Prostate gland (tissue), 2 donors: ENCODE measurements around the gene QRFP. TPM values are rescaled to one million over a fixed set of nuclear protein-coding genes. Genes with fewer than 3 reads are reported as not detected.
"Not testable (repeated sequence)": the region's sequence is repeated elsewhere in the genome, so short reads cannot be mapped to it uniquely, and the experiment has no call there.

Experiments used
- DNase-seq: peaks from one replicate; pipeline ENCODE4 v3.0.0-alpha.2; 2019; ENCODE audit warnings: low spot score
- H3K27ac ChIP-seq, 2 donors: fragments of 200-600 bp; sonication (generic); 2 replicates each; pipeline ENCODE4 v1.5.1; 2017 to 2019
- H3K27me3 ChIP-seq: fragments of 200-600 bp; sonication (generic); replicated peaks from 2 replicates; pipeline ENCODE4 v1.5.1; 2019; ENCODE audit not compliant: insufficient read depth
- H3K36me3 ChIP-seq, 2 donors: fragments of 200-600 bp; sonication (generic); 1 replicate in 1 of 2; 2 replicates in 1 of 2; pipeline versions ENCODE4 v1.5.1 to v1.8.1; 2017 to 2019
- H3K4me1 ChIP-seq: fragments of 200-600 bp; sonication (generic); replicated peaks from 2 replicates; pipeline ENCODE4 v1.5.1; 2019
- H3K4me3 ChIP-seq, 2 donors: fragments of 200-600 bp; sonication (generic); 2 replicates each; pipeline ENCODE4 v1.5.1; 2017 to 2019
- H3K9me3 ChIP-seq: fragments of 200-600 bp; sonication (generic); 2 replicates; pipeline ENCODE4 v1.5.1; 2017
- POLR2A ChIP-seq: fragments of 450-650 bp; IDR thresholded peaks from one replicate; pipeline ENCODE4 v1.6.1; 2016; ENCODE audit warnings: antibody characterized with exemption, mild to moderate bottlenecking
- POLR2AphosphoS5 ChIP-seq: sonication (generic); formaldehyde crosslinking; IDR thresholded peaks from one replicate; pipeline ENCODE4 v1.6.1; 2017; ENCODE audit warnings: antibody characterized with exemption
- WGBS: methylation state at CpG from one replicate; pipeline ENCODE4 v1.1.5; 2018; 5-methylcytosine and 5-hydroxymethylcytosine counted together
- intact Hi-C: fragments of 100-400 bp; cut with DNase I; formaldehyde crosslinking; loops from one replicate; pipeline ENCODE4 v1.14.2; 2022
- total RNA-seq, 2 donors: library from RNA; depleted of rRNA; stranded (reverse); fragments of >200 nt; gene quantifications; one replicate each; pipeline ENCODE4 v1.1.0, GENCODE V29; 2016
- TF ChIP-seq, protein P1 (sequence below), 4 experiments: fragments of 200-600 bp in 2 of 4; fragments of 450-650 bp in 2 of 4; sonication (generic) in 2 of 4; IDR thresholded peaks; 1 replicate in 3 of 4; 2 replicates in 1 of 4; pipeline ENCODE4 v1.5.1; 2016 to 2019; ENCODE audit warnings: antibody characterized with exemption in 4 of 4, mild to moderate bottlenecking in 2 of 4, moderate library complexity in 2 of 4

QRFP gene
- total RNA-seq, 2 donors from 2014 or later = 1.0 TPM; not detected in 1

DNA sequence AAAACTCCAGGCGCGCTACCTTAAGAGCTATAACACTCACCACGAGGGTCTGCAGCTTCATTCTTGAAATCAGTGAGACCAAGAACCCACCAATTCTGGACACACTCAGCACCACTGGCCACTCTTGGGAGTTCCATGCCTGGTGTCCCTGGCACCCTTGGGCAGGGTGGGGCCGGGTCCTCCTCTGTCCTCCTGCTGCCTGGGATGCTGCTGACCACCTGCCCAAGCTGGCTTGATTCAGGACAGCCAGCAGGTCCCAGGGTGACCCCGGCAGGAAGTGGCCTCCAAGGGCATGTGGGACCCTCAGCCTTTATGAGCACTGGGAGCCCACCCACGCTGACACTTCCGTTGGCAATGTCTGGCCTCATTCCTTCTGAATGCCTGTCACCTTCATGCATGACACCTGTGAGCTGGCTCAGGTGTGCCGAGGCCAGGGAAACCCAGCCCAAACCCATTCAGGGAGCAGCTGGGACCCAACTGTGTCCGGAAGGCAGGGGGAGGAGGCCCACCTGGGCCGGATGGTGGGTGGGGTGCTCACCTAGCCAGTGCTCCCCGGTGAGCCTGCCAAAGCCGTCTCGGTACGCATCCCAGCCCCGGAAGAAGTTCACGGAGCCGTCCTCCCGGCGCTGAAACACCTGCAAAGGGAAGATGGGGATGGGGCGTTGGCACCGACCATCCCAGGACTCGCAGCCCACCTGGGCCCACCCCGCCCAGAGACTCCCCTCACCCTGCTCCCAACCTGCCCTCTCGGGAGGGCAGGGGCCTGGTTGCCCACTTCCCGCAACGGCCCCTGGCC, 14.8 kb upstream of the QRFP start:
- no peak for TF ChIP-seq POLR2A
- no peak for TF ChIP-seq POLR2AphosphoS5
- TF ChIP-seq, protein P1, sequence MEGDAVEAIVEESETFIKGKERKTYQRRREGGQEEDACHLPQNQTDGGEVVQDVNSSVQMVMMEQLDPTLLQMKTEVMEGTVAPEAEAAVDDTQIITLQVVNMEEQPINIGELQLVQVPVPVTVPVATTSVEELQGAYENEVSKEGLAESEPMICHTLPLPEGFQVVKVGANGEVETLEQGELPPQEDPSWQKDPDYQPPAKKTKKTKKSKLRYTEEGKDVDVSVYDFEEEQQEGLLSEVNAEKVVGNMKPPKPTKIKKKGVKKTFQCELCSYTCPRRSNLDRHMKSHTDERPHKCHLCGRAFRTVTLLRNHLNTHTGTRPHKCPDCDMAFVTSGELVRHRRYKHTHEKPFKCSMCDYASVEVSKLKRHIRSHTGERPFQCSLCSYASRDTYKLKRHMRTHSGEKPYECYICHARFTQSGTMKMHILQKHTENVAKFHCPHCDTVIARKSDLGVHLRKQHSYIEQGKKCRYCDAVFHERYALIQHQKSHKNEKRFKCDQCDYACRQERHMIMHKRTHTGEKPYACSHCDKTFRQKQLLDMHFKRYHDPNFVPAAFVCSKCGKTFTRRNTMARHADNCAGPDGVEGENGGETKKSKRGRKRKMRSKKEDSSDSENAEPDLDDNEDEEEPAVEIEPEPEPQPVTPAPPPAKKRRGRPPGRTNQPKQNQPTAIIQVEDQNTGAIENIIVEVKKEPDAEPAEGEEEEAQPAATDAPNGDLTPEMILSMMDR (IDR thresholded peaks at IDR 0.05) = no peak
- intact Hi-C loops = no loop called here
- WGBS = 79% methylated on average over 26 of the region's 26 CpGs
- Histone ChIP-seq H3K4me1 (no peaks in the 10 kb centered on the region), H3K27ac (no peak overlapping the region), H3K36me3 (no peaks in the 10 kb centered on the region), H3K9me3 (no peaks in the 10 kb centered on the region), H3K4me3 (no peak overlapping the region), H3K27me3 (no peaks in the 10 kb centered on the region)
- DNase-seq = no peak

DNA sequence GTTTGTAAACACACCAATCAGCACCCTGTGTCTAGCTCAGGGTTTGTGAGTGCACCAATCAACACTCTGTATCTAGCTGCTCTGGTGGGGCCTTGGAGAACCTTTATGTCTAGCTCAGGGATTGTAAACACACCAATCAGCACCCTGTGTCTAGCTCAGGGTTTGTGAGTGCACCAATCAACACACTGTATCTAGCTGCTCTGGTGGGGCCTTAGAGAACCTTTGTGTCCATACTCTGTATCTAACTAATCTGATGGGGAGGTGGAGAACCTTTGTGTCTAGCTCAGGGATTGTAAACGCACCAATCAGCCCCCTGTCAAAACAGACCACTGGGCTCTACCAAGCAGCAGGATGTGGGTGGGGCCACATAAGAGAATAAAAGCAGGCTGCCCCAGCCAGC, 14.1 kb upstream of the QRFP start:
- H3K9me3 ChIP-seq, H3K4me1 ChIP-seq, H3K27me3 ChIP-seq, H3K4me3 ChIP-seq, H3K27ac ChIP-seq, DNase-seq, H3K36me3 ChIP-seq, intact Hi-C loops: not testable (repeated sequence)
- WGBS = 64% methylated on average over 1 of the region's 1 CpG

DNA sequence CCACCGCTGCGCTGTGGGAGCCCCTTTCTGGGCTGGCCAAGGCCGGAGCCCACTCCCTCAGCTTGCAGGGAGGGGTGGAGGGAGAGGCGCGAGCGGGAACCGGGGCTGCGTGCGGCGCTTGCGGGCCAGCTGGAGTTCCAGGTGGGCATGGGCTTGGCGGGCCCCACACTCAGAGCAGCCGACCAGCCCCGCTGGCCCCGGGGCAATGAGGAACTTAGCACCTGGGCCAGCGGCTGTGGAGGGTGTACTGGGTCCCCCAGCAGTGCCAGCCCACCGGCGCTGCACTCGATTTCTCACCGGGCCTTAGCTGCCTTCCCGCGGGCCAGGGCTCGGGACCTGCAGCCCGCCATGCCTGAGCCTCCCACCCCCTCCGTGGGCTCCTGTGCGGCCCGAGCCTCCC, 13.4 kb upstream of the QRFP start:
- 79% methylated on average over 15 of the region's 27 CpGs for WGBS
- H3K4me3 ChIP-seq, H3K27me3 ChIP-seq, H3K4me1 ChIP-seq, H3K27ac ChIP-seq, H3K9me3 ChIP-seq, intact Hi-C loops, H3K36me3 ChIP-seq, DNase-seq: not testable (repeated sequence)

DNA sequence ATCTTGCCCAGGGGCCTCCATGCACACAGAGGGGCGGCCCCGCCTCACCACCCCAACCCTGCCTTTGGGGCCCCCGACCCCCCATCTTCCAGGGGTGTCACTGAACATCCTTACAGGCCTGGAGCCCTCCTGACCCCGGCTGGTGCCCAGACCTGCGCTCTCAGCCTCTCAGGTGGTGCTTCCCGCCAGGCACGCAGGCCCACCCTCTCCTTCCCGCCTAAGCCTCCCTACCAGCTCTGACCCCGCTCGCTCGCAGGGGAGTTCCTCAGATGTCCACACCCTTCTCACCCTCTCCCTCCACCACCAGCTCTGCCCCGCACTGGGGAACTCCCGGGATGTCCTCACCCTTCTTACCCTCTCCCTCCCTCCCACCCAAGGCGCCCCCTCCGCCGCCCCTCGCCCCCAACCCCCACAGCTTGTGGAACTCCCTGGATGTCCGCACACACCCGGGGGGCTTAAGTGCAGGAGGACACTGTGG, 12.3 kb upstream of the QRFP start:
- 90% methylated on average over 19 of the region's 19 CpGs for WGBS
- no peak overlapping the region for H3K4me3 ChIP-seq
- no peak overlapping the region for H3K27ac ChIP-seq
- no peaks in the 10 kb centered on the region for H3K36me3 ChIP-seq
- DNase-seq = no peak
- intact Hi-C loops = no loop called here
- no peaks in the 10 kb centered on the region for H3K27me3 ChIP-seq
- TF ChIP-seq, protein P1 (IDR thresholded peaks at IDR 0.05) = no peak
- no peak for TF ChIP-seq POLR2AphosphoS5
- TF ChIP-seq POLR2A = no peak
- no peaks in the 10 kb centered on the region for H3K4me1 ChIP-seq
- H3K9me3 ChIP-seq = no peaks in the 10 kb centered on the region

DNA sequence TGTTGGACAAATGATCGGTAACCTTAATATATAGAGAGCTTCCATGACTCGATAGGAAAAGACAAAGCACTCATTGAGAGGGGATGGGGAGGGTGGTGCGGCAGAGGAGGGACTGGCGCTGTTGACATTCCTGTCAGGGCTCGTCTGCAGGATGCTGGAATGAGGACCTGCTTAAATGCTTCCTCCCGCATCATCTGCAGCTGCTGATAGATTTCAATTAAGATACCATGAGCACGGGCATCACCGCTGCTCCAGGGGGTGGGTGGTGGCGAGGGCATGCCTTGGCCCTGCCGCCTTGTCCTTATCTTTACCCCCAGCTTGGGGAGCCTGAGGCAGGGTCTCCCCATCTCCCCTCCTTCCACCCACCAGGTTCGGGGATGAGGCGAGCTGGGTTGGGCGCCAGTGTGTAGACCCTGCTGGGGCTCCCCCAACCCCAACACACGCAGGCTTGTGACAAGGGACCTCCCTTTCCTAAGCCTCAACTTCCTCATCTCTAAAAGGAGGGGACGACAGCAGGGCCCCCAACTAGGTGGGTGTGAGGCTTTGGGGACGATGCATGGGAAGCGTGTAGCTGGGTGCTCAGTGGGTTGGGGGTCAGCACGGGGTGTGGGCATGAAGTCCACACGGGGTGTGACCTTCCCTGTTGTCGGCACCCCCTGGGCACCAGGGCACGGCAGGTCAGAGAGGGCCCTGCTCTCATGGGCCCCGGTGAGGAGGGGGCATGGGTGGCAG, 11.7 kb upstream of the QRFP start:
- no peaks in the 10 kb centered on the region for H3K9me3 ChIP-seq
- intact Hi-C loops = no loop called here
- TF ChIP-seq, protein P1 (IDR thresholded peaks at IDR 0.05) = no peak
- no peak for TF ChIP-seq POLR2AphosphoS5
- no peak for TF ChIP-seq POLR2A
- H3K27ac ChIP-seq = no peak overlapping the region
- H3K4me3 ChIP-seq = no peak overlapping the region
- H3K27me3 ChIP-seq = no peaks in the 10 kb centered on the region
- 56% methylated on average over 21 of the region's 22 CpGs for WGBS
- no peaks in the 10 kb centered on the region for H3K36me3 ChIP-seq
- no peaks in the 10 kb centered on the region for H3K4me1 ChIP-seq
- DNase-seq = no peak
